ENCODE measurements around the gene DPF1.

DPF1 gene

GRCh38 chr19:38210458-38210987 is 13.5 kb downstream of the DPF1 start:
- TF ChIP-seq CTCF (conservative IDR thresholded peaks at IDR 0.05; ENCODE audit: low read depth, low read length) = no peak
- no peak overlapping the region for H3K4me3 ChIP-seq (ENCODE audit: low read length)
- no peak for DNase-seq (ENCODE audit: low read depth)

- TF ChIP-seq CTCF (conservative IDR thresholded peaks at IDR 0.05; ENCODE audit: low read depth, low read length) = no peak
- DNase-seq (ENCODE audit: low read depth) = no peak
- H3K4me3 ChIP-seq (ENCODE audit: low read length) = no peak overlapping the region
Observed at GRCh38 chr19:38209671-38210457, 14.2 kb downstream of the DPF1 start.

GRCh38 chr19:38209152-38209551 is 14.9 kb downstream of the DPF1 start:
- DNase-seq (ENCODE audit: low read depth) = no peak
- TF ChIP-seq CTCF (conservative IDR thresholded peaks at IDR 0.05; ENCODE audit: low read depth, low read length) = no peak

GRCh38 chr19:38208571-38208970 is 15.5 kb downstream of the DPF1 start:
- TF ChIP-seq CTCF (conservative IDR thresholded peaks at IDR 0.05; ENCODE audit: low read depth, low read length) = no peak
- no peak overlapping the region for H3K4me3 ChIP-seq (ENCODE audit: low read length)
- DNase-seq (ENCODE audit: low read depth) = no peak

More at GRCh38 chr19:38209152-38209551, 14.9 kb downstream of the DPF1 start:
- no peak overlapping the region for H3K4me3 ChIP-seq (ENCODE audit: low read length)

GRCh38 chr19:38207543-38207942 is 16.5 kb downstream of the DPF1 start:
- no peak overlapping the region for H3K4me3 ChIP-seq (ENCODE audit: low read length)
- DNase-seq (ENCODE audit: low read depth) = no peak
- no peak for TF ChIP-seq CTCF (conservative IDR thresholded peaks at IDR 0.05; ENCODE audit: low read depth, low read length)

GRCh38 chr19:38206928-38207327 is 17.1 kb downstream of the DPF1 start:
- H3K4me3 ChIP-seq (ENCODE audit: low read length) = no peak overlapping the region
- no peak for DNase-seq (ENCODE audit: low read depth)
- TF ChIP-seq CTCF (conservative IDR thresholded peaks at IDR 0.05; ENCODE audit: low read depth, low read length) = no peak

Measured in retinal pigment epithelial cell (primary cell).